IPS-18a (cell line): ENCODE results near the gene MARCHF3.

Source experiments
- H3K27ac ChIP-seq: one replicate; pipeline ENCODE4 v1.5.1; 2013; ENCODE audit warnings: low read length
- H3K27me3 ChIP-seq: one replicate; pipeline ENCODE4 v1.6.1; 2013; ENCODE audit warnings: mild to moderate bottlenecking, low read length; ENCODE audit not compliant: control insufficient read depth, insufficient read depth
- H3K36me3 ChIP-seq: one replicate; pipeline ENCODE4 v1.6.1; 2013; ENCODE audit warnings: low read depth, low read length; ENCODE audit not compliant: control insufficient read depth
- H3K4me1 ChIP-seq: one replicate; pipeline ENCODE4 v1.6.1; 2013; ENCODE audit warnings: low read depth, low read length; ENCODE audit not compliant: control insufficient read depth
- H3K4me3 ChIP-seq: one replicate; pipeline ENCODE4 v1.5.1; 2013; ENCODE audit warnings: low read length
- H3K9ac ChIP-seq: one replicate; pipeline ENCODE4 v1.6.1; 2013; ENCODE audit warnings: mild to moderate bottlenecking, low read length, moderate library complexity
- H3K9me3 ChIP-seq: one replicate; pipeline ENCODE4 v1.6.1; 2013; ENCODE audit warnings: low read depth, low read length; ENCODE audit not compliant: control insufficient read depth

Gene MARCHF3

DNA sequence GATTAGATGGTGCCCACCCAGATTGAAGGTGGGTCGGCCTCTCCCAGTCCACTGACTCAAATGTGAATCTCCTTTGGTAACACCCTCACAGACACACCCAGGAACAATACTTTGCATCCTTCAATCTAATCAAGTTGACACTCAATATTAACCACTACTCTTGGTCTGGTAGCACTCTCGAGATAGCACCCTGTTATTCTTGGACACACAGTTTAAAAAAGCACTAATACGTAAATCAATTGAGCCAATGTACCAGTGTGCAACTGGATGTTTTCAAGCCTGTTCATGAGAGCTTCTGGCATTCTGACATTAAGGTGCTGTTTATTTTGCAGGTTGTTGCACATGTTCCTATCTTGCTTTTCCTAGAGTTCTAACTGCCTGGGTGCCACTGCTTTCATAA is 35.3 kb downstream of the MARCHF3 start:
- Histone ChIP-seq H3K36me3 (no peaks in the 10 kb centered on the region), H3K9me3 (no peaks in the 10 kb centered on the region), H3K4me3 (no peak overlapping the region), H3K27ac (no peak overlapping the region), H3K27me3 (no peaks in the 10 kb centered on the region), H3K9ac (no peak overlapping the region), H3K4me1 (no peaks in the 10 kb centered on the region)

GRCh38 chr5:126994485-126994884 is 35.9 kb downstream of the MARCHF3 start:
- H3K27me3 ChIP-seq = no peaks in the 10 kb centered on the region
- no peak overlapping the region for H3K4me3 ChIP-seq
- H3K27ac ChIP-seq = no peak overlapping the region
- H3K9ac ChIP-seq = no peak overlapping the region
- H3K36me3 ChIP-seq = no peaks in the 10 kb centered on the region
- no peaks in the 10 kb centered on the region for H3K9me3 ChIP-seq
- H3K4me1 ChIP-seq = no peaks in the 10 kb centered on the region

DNA sequence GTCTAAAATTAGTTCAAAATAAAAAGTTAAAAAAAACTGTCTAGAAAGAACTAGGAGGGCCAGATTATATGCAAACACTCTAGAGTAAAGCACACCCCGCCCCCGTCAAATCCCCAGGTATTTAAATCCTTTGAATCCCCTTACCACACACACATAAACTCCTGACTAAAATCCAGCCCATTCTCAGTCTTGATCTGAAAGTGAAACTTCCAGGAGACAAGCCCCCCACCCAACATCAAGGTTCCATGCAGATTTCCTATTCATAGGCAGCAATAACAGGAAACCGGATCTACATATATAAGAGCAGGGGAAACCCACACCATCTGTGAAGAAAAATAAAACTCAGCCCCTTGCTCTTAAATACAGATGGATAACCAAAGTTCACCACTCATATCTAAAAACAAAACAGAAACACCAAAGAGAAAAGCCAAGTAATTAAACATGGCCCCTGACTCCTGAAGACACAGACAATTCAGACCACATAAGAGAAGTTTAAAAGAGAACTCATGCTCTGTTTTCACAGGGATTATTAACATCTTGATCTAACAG is 42.3 kb downstream of the MARCHF3 start:
- Histone ChIP-seq H3K4me1 (peaks cover 23% of the 10 kb centered on the region), H3K9me3 (no peaks in the 10 kb centered on the region), H3K27me3 (no peaks in the 10 kb centered on the region), H3K36me3 (no peaks in the 10 kb centered on the region), H3K4me3 (peak overlapping the region; percentile 13), H3K9ac (no peak overlapping the region), H3K27ac (no peak overlapping the region)

GRCh38 chr5:126987271-126987899 is 43.0 kb downstream of the MARCHF3 start:
- H3K27ac ChIP-seq = no peak overlapping the region
- H3K4me1 ChIP-seq = peaks cover 23% of the 10 kb centered on the region
- no peak overlapping the region for H3K4me3 ChIP-seq
- H3K9ac ChIP-seq = no peak overlapping the region
- no peaks in the 10 kb centered on the region for H3K27me3 ChIP-seq
- no peaks in the 10 kb centered on the region for H3K36me3 ChIP-seq
- H3K9me3 ChIP-seq = no peaks in the 10 kb centered on the region

DNA sequence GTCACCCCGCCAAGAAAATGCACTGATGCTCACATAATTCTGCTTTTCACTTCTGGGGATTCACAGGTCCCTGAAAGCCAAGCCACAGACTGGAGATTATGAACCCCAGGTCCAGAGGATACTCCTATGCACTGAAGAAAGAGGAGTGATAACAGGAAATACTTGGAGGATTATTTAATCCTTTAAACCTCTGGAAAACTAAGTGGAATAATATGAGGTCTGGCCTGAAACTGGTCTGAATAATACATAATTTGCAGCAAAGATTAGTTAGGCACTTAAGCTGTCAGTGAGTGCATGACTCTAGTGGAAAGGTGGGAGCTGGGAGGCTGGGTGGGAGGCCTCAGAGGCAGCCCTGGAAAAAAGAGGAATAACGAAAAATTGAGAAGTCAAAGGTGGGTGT is 45.7 kb downstream of the MARCHF3 start:
- H3K9ac ChIP-seq = no peak overlapping the region
- no peak overlapping the region for H3K27ac ChIP-seq
- H3K9me3 ChIP-seq = no peaks in the 10 kb centered on the region
- no peaks in the 10 kb centered on the region for H3K27me3 ChIP-seq
- H3K4me3 ChIP-seq = no peak overlapping the region
- no peaks in the 10 kb centered on the region for H3K36me3 ChIP-seq
- peaks cover 23% of the 10 kb centered on the region for H3K4me1 ChIP-seq

- Histone ChIP-seq H3K27ac (no peak overlapping the region), H3K9me3 (no peaks in the 10 kb centered on the region)
Measured at GRCh38 chr5:126983874-126984266, 46.5 kb downstream of the MARCHF3 start.

DNA sequence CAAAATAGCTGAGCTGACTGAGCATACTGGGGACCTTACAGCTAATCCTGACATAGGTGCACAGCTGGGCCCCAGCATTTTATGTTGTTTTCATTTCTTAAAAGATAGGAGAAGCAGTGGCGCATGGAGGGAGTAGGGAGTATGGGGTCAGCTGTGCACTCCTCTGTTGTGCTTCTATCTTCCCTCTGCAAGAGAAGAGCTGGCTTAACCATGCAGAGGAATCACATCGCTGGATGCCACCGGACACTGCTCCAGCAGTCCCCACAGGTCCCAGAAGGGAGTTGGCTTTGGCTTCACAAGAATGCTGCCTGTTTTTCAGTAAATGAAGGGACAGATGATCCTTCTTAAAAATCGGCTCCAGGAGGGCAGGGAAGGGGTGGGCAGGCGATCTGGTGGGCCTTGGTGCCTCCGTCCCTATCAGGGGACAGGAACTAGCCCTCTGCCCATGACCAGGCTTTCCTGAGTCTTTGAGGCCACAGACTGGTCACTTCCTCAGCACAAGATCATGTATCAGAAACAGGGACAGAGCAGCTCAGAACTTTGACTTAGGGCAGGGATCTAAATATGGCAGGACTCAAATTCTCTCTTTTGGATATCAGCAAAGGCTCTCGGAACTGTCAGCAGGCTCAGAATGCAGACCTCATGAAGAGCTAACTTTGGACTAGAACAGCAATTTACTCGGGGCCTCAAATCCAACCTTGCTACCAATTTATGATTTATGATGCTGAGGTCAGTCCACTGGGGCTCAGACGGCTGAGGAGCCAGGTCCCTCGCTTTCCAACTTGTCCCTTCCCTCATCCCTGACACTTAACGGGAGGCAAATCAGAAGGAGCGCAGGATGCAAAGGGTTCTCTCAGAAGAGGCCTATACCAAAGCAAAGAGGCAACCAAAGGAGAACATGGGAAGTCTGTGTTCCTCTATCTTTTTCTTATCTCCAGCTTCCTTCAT is 47.2 kb downstream of the MARCHF3 start:
- H3K4me3 ChIP-seq = no peak overlapping the region
- H3K9me3 ChIP-seq = no peaks in the 10 kb centered on the region
- H3K27me3 ChIP-seq = no peaks in the 10 kb centered on the region
- no peak overlapping the region for H3K9ac ChIP-seq
- no peaks in the 10 kb centered on the region for H3K36me3 ChIP-seq
- no peak overlapping the region for H3K27ac ChIP-seq
- H3K4me1 ChIP-seq = peaks cover 22% of the 10 kb centered on the region

More at GRCh38 chr5:126983874-126984266, 46.5 kb downstream of the MARCHF3 start:
- H3K27me3 ChIP-seq = no peaks in the 10 kb centered on the region
- no peak overlapping the region for H3K4me3 ChIP-seq
- peaks cover 27% of the 10 kb centered on the region for H3K4me1 ChIP-seq
- no peak overlapping the region for H3K9ac ChIP-seq
- no peaks in the 10 kb centered on the region for H3K36me3 ChIP-seq

GRCh38 chr5:126982202-126982601 is 48.2 kb downstream of the MARCHF3 start:
- Histone ChIP-seq H3K4me1 (peaks cover 12% of the 10 kb centered on the region), H3K27me3 (no peaks in the 10 kb centered on the region), H3K9me3 (no peaks in the 10 kb centered on the region), H3K27ac (no peak overlapping the region), H3K36me3 (no peaks in the 10 kb centered on the region), H3K4me3 (no peak overlapping the region), H3K9ac (no peak overlapping the region)

DNA sequence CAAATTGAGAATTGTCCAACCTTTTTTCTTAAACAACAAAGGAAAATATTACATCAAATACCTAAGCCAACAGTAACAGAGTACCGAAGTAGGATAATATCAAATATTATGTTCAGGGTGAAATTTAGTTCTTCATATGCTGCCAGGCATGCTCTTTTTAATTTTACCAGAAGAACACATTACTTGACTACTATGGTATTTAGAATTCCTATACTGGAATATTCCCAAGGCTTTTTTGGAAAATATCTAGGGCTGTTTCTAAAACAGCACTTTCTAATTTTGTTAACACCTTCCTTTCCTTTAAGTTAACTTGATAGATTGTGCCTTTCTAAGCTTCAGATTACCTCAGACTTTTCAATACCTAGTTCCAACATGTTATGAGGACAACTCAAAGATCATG is 48.7 kb downstream of the MARCHF3 start:
- no peak overlapping the region for H3K4me3 ChIP-seq
- no peak overlapping the region for H3K27ac ChIP-seq
- no peaks in the 10 kb centered on the region for H3K36me3 ChIP-seq
- no peak overlapping the region for H3K9ac ChIP-seq
- no peaks in the 10 kb centered on the region for H3K27me3 ChIP-seq
- no peaks in the 10 kb centered on the region for H3K9me3 ChIP-seq
- peaks cover 12% of the 10 kb centered on the region for H3K4me1 ChIP-seq

DNA sequence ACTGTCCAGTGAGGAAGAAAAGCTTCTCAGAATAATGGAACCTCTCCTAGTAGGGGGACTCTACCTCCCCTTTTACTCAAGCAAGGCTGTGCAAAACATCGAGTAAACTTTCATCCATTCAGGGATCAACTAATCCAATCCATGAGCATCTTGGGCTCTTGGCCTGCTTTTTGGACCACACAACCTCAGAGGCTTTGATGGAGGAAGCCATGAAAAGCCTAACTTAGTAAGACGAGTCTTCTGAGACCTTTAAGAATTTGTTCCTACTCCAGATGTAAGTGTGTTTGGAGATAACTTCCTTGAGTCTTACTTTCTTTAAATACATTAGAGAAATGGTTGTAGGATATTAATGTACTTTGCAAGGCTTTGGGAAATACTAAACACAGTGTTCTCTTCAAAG is 49.1 kb downstream of the MARCHF3 start:
- Histone ChIP-seq H3K9me3 (no peaks in the 10 kb centered on the region), H3K27ac (no peak overlapping the region), H3K4me1 (peaks cover 12% of the 10 kb centered on the region), H3K36me3 (no peaks in the 10 kb centered on the region), H3K4me3 (no peak overlapping the region), H3K27me3 (no peaks in the 10 kb centered on the region), H3K9ac (no peak overlapping the region)

DNA sequence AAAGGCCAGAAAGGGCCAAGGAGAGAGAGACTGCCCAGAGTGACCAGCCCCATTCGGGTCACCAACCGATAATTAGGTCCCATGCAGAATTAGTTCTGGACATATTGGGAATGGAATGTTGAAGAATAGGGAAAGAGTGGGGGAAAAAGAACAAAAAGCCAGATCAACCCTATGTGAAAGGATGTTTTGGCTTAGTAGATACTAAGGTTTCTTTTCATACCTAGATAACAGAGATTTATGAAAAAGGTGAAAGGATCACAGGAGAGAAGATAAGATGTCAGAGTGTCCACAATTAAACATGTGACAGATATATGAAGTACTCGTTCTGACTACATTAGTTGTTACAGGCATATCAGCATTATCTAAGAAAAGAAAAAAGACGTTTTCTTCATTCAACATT is 52.1 kb downstream of the MARCHF3 start:
- H3K36me3 ChIP-seq = no peaks in the 10 kb centered on the region
- H3K4me1 ChIP-seq = peaks cover 11% of the 10 kb centered on the region
- no peak overlapping the region for H3K4me3 ChIP-seq
- no peak overlapping the region for H3K9ac ChIP-seq
- H3K9me3 ChIP-seq = no peaks in the 10 kb centered on the region
- H3K27me3 ChIP-seq = no peaks in the 10 kb centered on the region
- no peak overlapping the region for H3K27ac ChIP-seq
